Fibroblast of pulmonary artery (primary cell): Measurements from ENCODE around the gene ZFP92.

Source experiments
- DNase-seq: peaks from one replicate; pipeline ENCODE4 v3.0.0-alpha.2; 2010; ENCODE audit warnings: low read depth
- H3K4me3 ChIP-seq: replicated peaks from 2 replicates; pipeline ENCODE4 v1.5.1; 2011; ENCODE audit warnings: low read depth, mild to moderate bottlenecking, control low read depth, low read length, moderate library complexity
- TF ChIP-seq, protein P1 (sequence below): IDR thresholded peaks from 2 replicates; pipeline ENCODE4 v1.5.1; 2011; ENCODE audit warnings: mild to moderate bottlenecking, control low read depth, low read length, inconsistent platforms; ENCODE audit errors: missing control alignments

ZFP92 gene

GRCh38 chrX:153410373-153410772 is 899 bp upstream of the ZFP92 start:
- H3K4me3 ChIP-seq, result no peak overlapping the region
- no peak for DNase-seq
- TF ChIP-seq, protein P1, sequence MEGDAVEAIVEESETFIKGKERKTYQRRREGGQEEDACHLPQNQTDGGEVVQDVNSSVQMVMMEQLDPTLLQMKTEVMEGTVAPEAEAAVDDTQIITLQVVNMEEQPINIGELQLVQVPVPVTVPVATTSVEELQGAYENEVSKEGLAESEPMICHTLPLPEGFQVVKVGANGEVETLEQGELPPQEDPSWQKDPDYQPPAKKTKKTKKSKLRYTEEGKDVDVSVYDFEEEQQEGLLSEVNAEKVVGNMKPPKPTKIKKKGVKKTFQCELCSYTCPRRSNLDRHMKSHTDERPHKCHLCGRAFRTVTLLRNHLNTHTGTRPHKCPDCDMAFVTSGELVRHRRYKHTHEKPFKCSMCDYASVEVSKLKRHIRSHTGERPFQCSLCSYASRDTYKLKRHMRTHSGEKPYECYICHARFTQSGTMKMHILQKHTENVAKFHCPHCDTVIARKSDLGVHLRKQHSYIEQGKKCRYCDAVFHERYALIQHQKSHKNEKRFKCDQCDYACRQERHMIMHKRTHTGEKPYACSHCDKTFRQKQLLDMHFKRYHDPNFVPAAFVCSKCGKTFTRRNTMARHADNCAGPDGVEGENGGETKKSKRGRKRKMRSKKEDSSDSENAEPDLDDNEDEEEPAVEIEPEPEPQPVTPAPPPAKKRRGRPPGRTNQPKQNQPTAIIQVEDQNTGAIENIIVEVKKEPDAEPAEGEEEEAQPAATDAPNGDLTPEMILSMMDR, result no peak

DNA sequence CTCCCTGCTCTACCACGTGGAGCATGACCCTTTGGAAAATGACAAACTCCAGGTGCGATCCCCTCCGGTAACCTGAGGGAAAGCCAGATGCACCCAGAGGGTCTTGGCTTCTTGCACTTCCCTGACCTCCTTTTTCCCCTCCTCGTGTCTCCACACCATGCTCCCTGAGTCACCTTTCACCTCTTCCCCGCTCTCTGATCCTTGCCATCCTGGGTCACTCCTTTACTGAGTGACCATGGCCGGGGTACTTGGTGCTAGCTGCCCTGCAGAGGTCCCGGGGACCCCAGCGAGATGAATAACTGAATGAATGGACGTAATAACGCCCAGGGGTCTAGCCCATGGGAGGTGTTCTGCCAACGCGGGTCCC is 401 bp upstream of the ZFP92 start:
- TF ChIP-seq, protein P1, result no peak
- H3K4me3 ChIP-seq, result peak overlapping the region; percentile 30
- DNase-seq, result no peak

DNA sequence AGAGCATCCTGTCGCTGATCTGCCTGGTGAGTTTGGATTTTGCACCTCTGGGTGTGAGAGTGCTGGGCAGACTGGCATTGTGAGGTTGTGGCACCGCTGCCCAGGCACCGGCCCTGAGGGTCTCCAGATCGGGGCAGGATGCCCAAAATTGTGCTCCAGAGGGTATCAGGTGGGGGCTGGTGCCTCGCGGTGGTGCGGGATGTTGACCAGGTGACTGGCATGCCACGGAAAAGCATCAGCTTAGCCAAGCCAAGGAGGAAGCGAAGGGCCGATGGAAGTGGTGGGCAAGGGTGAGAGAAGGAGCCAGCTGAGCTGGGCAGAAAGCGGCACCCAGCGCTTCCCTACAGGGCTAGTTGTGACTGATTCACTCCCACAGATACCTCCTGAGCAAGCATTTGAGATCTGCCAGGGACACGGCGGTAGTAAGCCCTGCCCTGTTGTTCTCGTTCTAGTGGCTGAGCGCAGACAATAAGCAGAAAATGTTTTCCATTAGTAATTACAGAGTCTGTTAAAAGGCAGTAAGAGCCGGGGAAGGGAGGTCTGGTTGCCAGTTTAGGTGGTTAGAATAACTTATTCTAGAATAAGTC is 809 bp downstream of the ZFP92 start:
- peak overlapping the region; percentile 44 for H3K4me3 ChIP-seq
- TF ChIP-seq, protein P1, result no peak
- no peak for DNase-seq

- no peak for DNase-seq
- H3K4me3 ChIP-seq, result no peak overlapping the region
- TF ChIP-seq, protein P1, result no peak
These were observed 1.8 kb downstream of the ZFP92 start for GRCh38 chrX:153412746-153413720.

DNA sequence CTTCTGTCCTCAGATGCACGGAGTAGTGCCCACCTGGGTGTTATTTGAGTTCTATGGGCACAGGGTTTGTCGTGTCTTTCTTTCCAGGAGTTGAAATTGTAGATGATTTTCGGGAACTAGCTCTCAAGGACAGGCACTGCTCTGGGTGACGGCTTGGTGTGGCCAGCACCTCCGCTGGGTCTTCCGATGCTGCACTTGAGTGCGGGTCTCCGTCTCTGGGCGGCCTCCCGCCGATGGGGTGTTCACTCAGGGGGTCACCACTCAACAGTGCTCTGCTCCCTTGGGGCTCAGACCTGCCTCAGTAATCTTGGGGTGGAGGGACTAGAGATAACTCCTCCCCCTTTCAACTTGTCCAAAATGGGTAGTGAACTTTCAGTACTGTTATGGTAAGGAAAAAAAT is 2.5 kb downstream of the ZFP92 start:
- no peak for DNase-seq
- TF ChIP-seq, protein P1, result no peak
- H3K4me3 ChIP-seq, result no peak overlapping the region

GRCh38 chrX:153414856-153415510 is 3.7 kb downstream of the ZFP92 start:
- peak; percentile 18 for DNase-seq
- no peak overlapping the region for H3K4me3 ChIP-seq
- TF ChIP-seq, protein P1, result no peak
